RWPE2 (cell line): ENCODE measurements around the gene SOX18.

Source experiments
- ATAC-seq: fragments of 200-7000 bp; cut with Tn5 transposase; 3 replicates; pipeline ENCODE4 v1.9.1; 2021; ENCODE audit warnings: low read depth
- DNase-seq: peaks from one replicate; pipeline ENCODE4 v3.0.0-alpha.2; 2020; ENCODE audit warnings: low spot score
- H3K27ac ChIP-seq: fragments of 450-650 bp; 2 replicates; pipeline ENCODE4 v1.5.1; 2017; ENCODE audit warnings: mild to moderate bottlenecking; ENCODE audit not compliant: poor library complexity, severe bottlenecking
- H3K27me3 ChIP-seq: fragments of 250-450 bp; sonication (Bioruptor Pico); 2 replicates; pipeline ENCODE4 v1.5.1; 2021; ENCODE audit warnings: mild to moderate bottlenecking, moderate library complexity; ENCODE audit not compliant: insufficient read depth, poor library complexity, severe bottlenecking
- H3K36me3 ChIP-seq: fragments of 250-450 bp; sonication (Bioruptor Pico); 2 replicates; pipeline ENCODE4 v1.5.1; 2020; ENCODE audit warnings: low read depth, mild to moderate bottlenecking, moderate library complexity
- H3K4me1 ChIP-seq: fragments of 250-450 bp; sonication (Bioruptor Pico); 2 replicates; pipeline ENCODE4 v1.5.1; 2021; ENCODE audit warnings: mild to moderate bottlenecking, moderate library complexity; ENCODE audit not compliant: insufficient read depth, poor library complexity, severe bottlenecking
- H3K4me3 ChIP-seq: fragments of 250-450 bp; sonication (Bioruptor Pico); 2 replicates; pipeline ENCODE4 v1.5.1; 2021; ENCODE audit warnings: mild to moderate bottlenecking, moderate library complexity; ENCODE audit not compliant: severe bottlenecking
- H3K9me3 ChIP-seq: fragments of 250-450 bp; sonication (Bioruptor Pico); 2 replicates; pipeline ENCODE4 v1.5.1; 2021; ENCODE audit warnings: mild to moderate bottlenecking, moderate library complexity; ENCODE audit not compliant: severe bottlenecking
- TF ChIP-seq, protein P1 (sequence below): fragments of 450-650 bp; IDR thresholded peaks from one replicate; pipeline ENCODE4 v1.5.1; 2017; ENCODE audit warnings: mild to moderate bottlenecking, moderate library complexity; ENCODE audit not compliant: poor library complexity, severe bottlenecking

The SOX18 gene

DNA sequence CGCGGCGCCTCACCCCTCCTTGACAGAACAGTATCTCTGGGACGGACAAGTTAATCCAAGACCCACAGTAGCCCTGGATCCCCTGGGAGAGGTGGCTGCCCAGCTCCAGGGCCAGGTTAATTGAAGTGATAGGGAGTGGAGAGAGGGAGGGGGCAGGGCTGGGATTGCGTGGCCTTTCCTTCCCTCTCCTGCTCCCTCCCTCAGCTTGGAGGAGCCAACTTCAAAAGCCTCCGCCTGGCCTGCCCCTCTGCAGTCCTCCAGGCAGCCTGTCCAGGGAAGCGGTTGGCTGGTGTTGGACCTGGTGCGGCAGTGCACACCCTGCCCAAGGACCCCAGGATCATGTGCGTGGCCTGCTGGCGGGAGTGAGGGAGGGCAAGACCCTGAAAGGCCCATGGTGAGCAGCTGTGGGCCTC, 13.5 kb downstream of the SOX18 start, which contains the start of gene C20orf204:
Gene C20orf204 (plus strand): TSS at position 250 of the 413 bp plus-strand sequence. CDS start 142 bp downstream, at position 392.
- TF ChIP-seq, protein P1, sequence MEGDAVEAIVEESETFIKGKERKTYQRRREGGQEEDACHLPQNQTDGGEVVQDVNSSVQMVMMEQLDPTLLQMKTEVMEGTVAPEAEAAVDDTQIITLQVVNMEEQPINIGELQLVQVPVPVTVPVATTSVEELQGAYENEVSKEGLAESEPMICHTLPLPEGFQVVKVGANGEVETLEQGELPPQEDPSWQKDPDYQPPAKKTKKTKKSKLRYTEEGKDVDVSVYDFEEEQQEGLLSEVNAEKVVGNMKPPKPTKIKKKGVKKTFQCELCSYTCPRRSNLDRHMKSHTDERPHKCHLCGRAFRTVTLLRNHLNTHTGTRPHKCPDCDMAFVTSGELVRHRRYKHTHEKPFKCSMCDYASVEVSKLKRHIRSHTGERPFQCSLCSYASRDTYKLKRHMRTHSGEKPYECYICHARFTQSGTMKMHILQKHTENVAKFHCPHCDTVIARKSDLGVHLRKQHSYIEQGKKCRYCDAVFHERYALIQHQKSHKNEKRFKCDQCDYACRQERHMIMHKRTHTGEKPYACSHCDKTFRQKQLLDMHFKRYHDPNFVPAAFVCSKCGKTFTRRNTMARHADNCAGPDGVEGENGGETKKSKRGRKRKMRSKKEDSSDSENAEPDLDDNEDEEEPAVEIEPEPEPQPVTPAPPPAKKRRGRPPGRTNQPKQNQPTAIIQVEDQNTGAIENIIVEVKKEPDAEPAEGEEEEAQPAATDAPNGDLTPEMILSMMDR = no peak
- Histone ChIP-seq H3K9me3 (no peaks in the 10 kb centered on the region), H3K4me3 (no peak within 1 kb of the TSS), H3K36me3 (peaks cover 12% of the 10 kb centered on the region), H3K27ac (no peak within 1 kb of the TSS), H3K4me1 (no peaks in the 10 kb centered on the region), H3K27me3 (peaks cover 6% of the 10 kb centered on the region)
- ATAC-seq (no peak), DNase-seq (no peak)

- Histone ChIP-seq H3K4me3 (no peak overlapping the region), H3K27me3 (peaks cover 6% of the 10 kb centered on the region), H3K27ac (no peak overlapping the region), H3K4me1 (no peaks in the 10 kb centered on the region), H3K36me3 (peaks cover 18% of the 10 kb centered on the region), H3K9me3 (no peaks in the 10 kb centered on the region)
- DNase-seq (no peak), ATAC-seq (no peak)
- TF ChIP-seq, protein P1 = no peak
Observed at GRCh38 chr20:64035066-64035932, 14.1 kb downstream of the SOX18 start.

DNA sequence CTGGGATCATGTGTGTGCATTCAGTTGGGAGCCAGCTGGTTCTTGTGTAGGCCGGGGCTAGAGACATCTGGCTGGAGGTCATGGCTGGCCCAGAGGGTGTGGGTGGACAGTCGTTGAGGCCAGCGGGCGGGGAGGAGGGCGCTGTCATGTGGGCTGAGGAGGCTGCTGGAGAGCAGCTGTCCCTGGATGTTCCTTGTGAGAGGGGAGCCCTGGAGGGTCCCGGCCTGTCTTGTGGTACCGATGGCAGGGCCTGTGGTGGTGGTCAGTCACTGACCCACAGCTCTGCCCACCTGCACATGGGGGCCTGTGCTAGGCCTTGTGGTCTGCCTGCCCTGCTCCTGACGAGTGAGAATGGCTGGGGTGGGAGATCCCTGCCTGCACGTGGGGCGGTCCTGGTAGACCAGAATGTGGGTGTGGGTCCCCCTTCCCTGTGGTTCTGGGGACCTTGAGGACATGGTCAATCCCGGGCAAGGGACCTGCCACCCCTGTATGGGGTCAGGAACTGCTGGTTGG, 15.4 kb downstream of the SOX18 start:
- peaks cover 6% of the 10 kb centered on the region for H3K27me3 ChIP-seq
- H3K9me3 ChIP-seq = no peaks in the 10 kb centered on the region
- ATAC-seq (no peak), DNase-seq (no peak)
- no peaks in the 10 kb centered on the region for H3K4me1 ChIP-seq
- peaks cover 28% of the 10 kb centered on the region for H3K36me3 ChIP-seq
- H3K27ac ChIP-seq = no peak overlapping the region
- TF ChIP-seq, protein P1 = no peak
- no peak overlapping the region for H3K4me3 ChIP-seq

DNA sequence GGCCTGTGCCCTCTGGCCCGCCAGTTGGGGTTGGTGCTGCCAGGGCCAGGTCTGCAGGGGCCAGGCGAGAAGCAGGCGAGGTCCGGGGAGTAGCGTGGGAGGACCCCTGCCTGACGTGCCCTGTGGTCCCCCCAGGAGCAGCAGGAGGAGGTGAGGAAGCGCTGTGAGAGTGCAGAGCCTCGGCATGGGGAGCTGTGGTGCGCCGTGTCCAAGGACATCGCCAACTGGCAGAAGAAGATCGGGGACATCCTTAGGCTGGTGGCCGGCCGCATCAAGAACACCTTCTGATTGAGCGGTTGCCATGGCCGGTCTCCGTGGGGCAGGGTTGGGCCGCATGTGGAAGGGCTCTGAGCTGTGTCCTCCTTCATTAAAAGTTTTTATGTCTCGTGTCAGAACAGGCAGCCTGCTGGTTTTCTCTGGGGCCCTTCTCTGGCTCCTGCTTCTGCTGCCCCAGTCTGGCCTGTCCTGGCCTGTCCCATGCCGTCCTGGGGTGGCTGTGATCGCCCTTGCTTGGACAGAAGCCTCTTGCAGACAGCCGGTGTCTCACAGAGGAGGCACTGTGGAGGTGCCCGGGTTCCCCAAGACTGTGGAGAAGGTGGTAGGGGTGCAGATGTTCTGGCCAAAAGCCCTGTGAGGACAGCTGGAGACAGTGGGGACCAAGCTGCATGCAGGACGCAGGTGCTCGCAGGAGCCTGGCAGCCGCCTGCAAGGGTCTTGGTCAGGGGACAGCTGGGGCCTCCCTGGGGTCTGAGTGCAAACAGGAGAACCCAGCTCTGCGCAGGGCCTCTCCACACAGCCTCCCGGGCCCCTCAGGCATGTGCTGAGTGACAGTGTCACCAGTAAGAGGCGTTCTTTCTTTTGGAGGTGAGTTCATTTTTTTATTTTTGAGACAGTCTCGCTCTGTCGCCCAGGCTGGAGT, 16.5 kb downstream of the SOX18 start:
- TF ChIP-seq, protein P1 = no peak
- peaks cover 6% of the 10 kb centered on the region for H3K27me3 ChIP-seq
- DNase-seq (no peak), ATAC-seq (no peak)
- H3K4me1 ChIP-seq = no peaks in the 10 kb centered on the region
- H3K9me3 ChIP-seq = no peaks in the 10 kb centered on the region
- H3K27ac ChIP-seq = no peak overlapping the region
- H3K36me3 ChIP-seq = peaks cover 38% of the 10 kb centered on the region
- H3K4me3 ChIP-seq = no peak overlapping the region
